ENCODE measurements around the gene KIFC3. TPM values are rescaled to one million over a fixed set of nuclear protein-coding genes. Genes with fewer than 3 reads are reported as not detected.

The KIFC3 gene
- total and polyA plus RNA-seq, 2 of the 8 experiments (the other 6 are each of a cell fraction or from before 2014, with no cell fraction given): 2.1 to 7.1 TPM

DNA sequence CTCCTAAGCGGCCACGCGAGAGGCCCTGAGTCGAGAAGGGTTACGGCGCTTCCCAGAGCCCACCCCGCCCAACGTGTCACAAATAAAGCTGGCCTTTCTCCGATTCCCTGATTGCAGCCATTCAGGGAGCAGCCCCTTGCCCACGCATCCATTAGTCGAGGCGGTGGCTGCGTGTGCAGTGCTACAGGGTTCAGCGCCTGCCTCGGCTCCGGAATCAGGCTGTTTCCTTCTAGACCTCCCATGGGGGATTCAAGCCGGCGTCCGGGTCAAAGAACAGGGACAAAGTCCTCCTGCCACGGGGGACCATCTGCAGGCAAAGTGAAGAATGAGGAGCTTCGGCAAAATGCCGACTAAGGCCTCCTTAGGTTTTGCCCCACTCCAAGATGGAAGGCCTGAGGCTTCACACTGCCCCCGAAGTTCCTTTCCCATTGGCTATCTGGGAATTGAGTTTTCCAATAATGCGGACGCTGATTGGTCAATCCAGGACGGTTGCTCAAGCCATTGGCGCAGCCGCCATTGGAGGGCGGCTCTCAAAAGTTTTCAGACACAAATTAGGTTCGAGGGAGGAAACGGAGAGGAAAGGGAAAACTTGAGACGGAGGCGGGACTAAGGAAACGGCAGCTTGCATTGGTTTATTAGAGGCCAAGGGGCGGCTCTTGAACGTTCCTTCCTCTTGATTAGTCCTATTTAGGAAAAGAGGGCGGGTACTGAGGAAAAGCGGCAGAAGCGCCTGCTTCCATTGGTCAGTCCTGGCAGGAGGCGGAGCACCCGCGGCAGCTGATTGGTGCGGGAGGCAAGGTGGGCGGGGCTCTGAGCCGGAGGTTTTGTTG is 67.2 kb downstream of the KIFC3 start (continued):
- TF ChIP-seq SIRT6 (IDR thresholded peaks at IDR 0.05; ENCODE audit: low read length) (no peak), SIX5 (IDR thresholded peaks at IDR 0.05; ENCODE audit: low read depth, low read length) (peak; percentile 82), ASH2L (IDR thresholded peaks at IDR 0.05; ENCODE audit: low read length) (peak; percentile 23), POLR2AphosphoS5 (IDR thresholded peaks at IDR 0.05; ENCODE audit: low read depth, low read length) (peak; percentile 83), NRF1 (IDR thresholded peaks at IDR 0.05; ENCODE audit: low read depth, low read length) (0 out of 2 replicates have a peak, but pooled peaks have one; percentile 5), FOSL1 (IDR thresholded peaks at IDR 0.05; ENCODE audit: insufficient read depth, low read depth, low read length) (no peak), SRF (IDR thresholded peaks at IDR 0.05; ENCODE audit: low read depth, low read length) (peak; percentile 56; the same call in 1 of the 2 replicates), CEBPB (IDR thresholded peaks at IDR 0.05; ENCODE audit: low read depth, low read length) (peak; percentile 69; the same call in 1 of the 2 replicates), PHF8 (conservative IDR thresholded peaks at IDR 0.05; ENCODE audit: low read depth, low read length) (peak; percentile 94), RXRA (IDR thresholded peaks at IDR 0.05; ENCODE audit: insufficient read depth, low read depth, low read length) (no peak), BCL11A (IDR thresholded peaks at IDR 0.05; ENCODE audit: low read depth in 2 of 2, low read length in 2 of 2) (no peak), BACH1 (IDR thresholded peaks at IDR 0.05; ENCODE audit: low read length) (peak; percentile 63), JUND (IDR thresholded peaks at IDR 0.05; ENCODE audit: low read length) (0 out of 2 replicates have a peak, but pooled peaks have one; percentile 2), TBP (IDR thresholded peaks at IDR 0.05; ENCODE audit: low read depth, low read length) (peak; percentile 89), CHD2 (IDR thresholded peaks at IDR 0.05; ENCODE audit: low read length) (peak; percentile 95), POLR2A (IDR thresholded peaks at IDR 0.05; ENCODE audit: control extremely low read depth in 1 of 2, low read depth in 2 of 2, low read length in 2 of 2) (peak in 1 of 2 experiments; percentile 82; a peak in 2 of 3 replicates), MAFK (IDR thresholded peaks at IDR 0.05; ENCODE audit: low read depth, low read length) (peak; percentile 52; the same call in 1 of the 2 replicates), SP1 (IDR thresholded peaks at IDR 0.05; ENCODE audit: low read depth, low read length) (peak; percentile 100)
